K562 (cell line): ENCODE data around the gene FTH1. TPM values are rescaled to one million over a fixed set of nuclear protein-coding genes. Genes with fewer than 3 reads are reported as not detected.

Experiments used
- ADNP ChIP-seq: fragments of 200-800 bp; sonication (Bioruptor generic); IDR thresholded peaks from 2 replicates; pipeline ENCODE4 v1.6.1; 2016; ENCODE audit warnings: missing genetic modification characterization, missing compliant biosample characterization
- BRF1 ChIP-seq: IDR thresholded peaks from 3 replicates; pipeline ENCODE4 v1.6.1; 2011; ENCODE audit warnings: borderline replicate concordance, mild to moderate bottlenecking; ENCODE audit not compliant: insufficient read length; ENCODE audit errors: extremely low read depth
- CXXC5 ChIP-seq: fragments of 250-450 bp; sonication (Bioruptor Pico); IDR thresholded peaks from 2 replicates; pipeline ENCODE4 v1.8.0; 2022; ENCODE audit warnings: inconsistent platforms, mild to moderate bottlenecking, moderate library complexity
- GABPB1 ChIP-seq: sonication (generic); formaldehyde crosslinking; IDR thresholded peaks from 2 replicates; pipeline ENCODE4 v1.8.0; 2022; ENCODE audit warnings: mild to moderate bottlenecking, missing genetic modification reagents
- GATA2 ChIP-seq: sonication (generic); formaldehyde crosslinking; IDR thresholded peaks from 2 replicates; pipeline ENCODE4 v1.4.0; 2020; ENCODE audit warnings: mild to moderate bottlenecking, missing genetic modification reagents
- HDAC8 ChIP-seq: fragments of 450-650 bp; IDR thresholded peaks from 2 replicates; pipeline ENCODE4 v1.6.1; 2016; ENCODE audit warnings: mild to moderate bottlenecking, missing genetic modification characterization, moderate library complexity, missing compliant biosample characterization
- HDGF ChIP-seq: fragments of 450-650 bp; IDR thresholded peaks from 2 replicates; pipeline ENCODE4 v1.6.1; 2016
- JUNB ChIP-seq: fragments of 450-650 bp; formaldehyde crosslinking; conservative IDR thresholded peaks from 2 replicates; pipeline ENCODE4 v1.4.0; 2020; ENCODE audit warnings: mild to moderate bottlenecking
- JUND ChIP-seq, 2 experiments: IDR thresholded peaks; 2 replicates in 1 of 2; 3 replicates in 1 of 2; pipeline ENCODE4 v1.6.1; 2011; ENCODE audit warnings: borderline replicate concordance in 2 of 2, low read depth in 2 of 2, low read length in 2 of 2, improper control_type of control experiment in 1 of 2, missing biosample characterization in 1 of 2, missing genetic modification characterization in 1 of 2, missing genetic modification reagents in 1 of 2
- NELFE ChIP-seq: IDR thresholded peaks from 2 replicates; pipeline ENCODE4 v1.6.1; 2011; ENCODE audit warnings: mild to moderate bottlenecking; ENCODE audit not compliant: insufficient read depth, insufficient read length
- NFATC3 ChIP-seq: fragments of 450-650 bp; IDR thresholded peaks from 2 replicates; pipeline ENCODE4 v1.6.1; 2017; ENCODE audit warnings: mild to moderate bottlenecking
- SMC3 ChIP-seq: conservative IDR thresholded peaks from 2 replicates; pipeline ENCODE4 v1.6.1; 2011; ENCODE audit warnings: low read depth, low read length, improper control_type of control experiment; ENCODE audit not compliant: insufficient read depth
- ZBTB1 ChIP-seq: sonication (generic); formaldehyde crosslinking; IDR thresholded peaks from 2 replicates; pipeline ENCODE4 v1.8.1; 2023; ENCODE audit warnings: missing genetic modification reagents, low read depth, mild to moderate bottlenecking, borderline replicate concordance
- ZFP1 ChIP-seq: fragments of 450-650 bp; formaldehyde crosslinking; IDR thresholded peaks from 2 replicates; pipeline ENCODE4 v1.4.0; 2020; ENCODE audit warnings: mild to moderate bottlenecking, mixed read lengths
- ZNF3 ChIP-seq: fragments of 250-450 bp; sonication (Bioruptor Pico); IDR thresholded peaks from 2 replicates; pipeline ENCODE4 v1.5.0; 2021; ENCODE audit warnings: mild to moderate bottlenecking, moderate library complexity
- ZNF830 ChIP-seq: fragments of 250-450 bp; sonication (Bioruptor Pico); IDR thresholded peaks from 2 replicates; pipeline ENCODE4 v1.5.0; 2021; ENCODE audit warnings: mild to moderate bottlenecking
- polyA plus RNA-seq, 8 experiments: library from polyadenylated mRNA; depleted of rRNA in 4 of 8; stranded (reverse) in 5 of 8; unstranded in 3 of 8; fragments of >200 nt; fragmentation: Nextera tagmentation in 2 of 8; fragmentation: Illumina TruSeq in 1 of 8; extraction: Ambion mirVana in 2 of 8; extraction: Trizol in 1 of 8; gene quantifications; 2 replicates each; pipeline versions ENCODE4 v1.2.1 to v1.2.3, GENCODE V29; 2011 to 2014; ENCODE audit warnings: inconsistent platforms in 1 of 8, missing spikeins in 1 of 8
- total RNA-seq, 7 experiments: library from RNA; depleted of rRNA in 6 of 7; stranded (reverse); fragments of >200 nt in 6 of 7; fragmentation: Illumina TruSeq in 2 of 7; extraction: Trizol in 2 of 7; gene quantifications; 2 replicates each; pipeline versions ENCODE4 v1.2.1 to v1.2.3, GENCODE V29; 2011 to 2021; ENCODE audit warnings: low replicate concordance in 1 of 7
- TF ChIP-seq, protein P1 (sequence below), 2 experiments: fragments of 450-650 bp; IDR thresholded peaks; 2 replicates each; pipeline ENCODE4 v1.6.1; 2016
- TF ChIP-seq, protein P2 (sequence below): fragments of 250-450 bp; sonication (Bioruptor Pico); IDR thresholded peaks from 2 replicates; pipeline ENCODE4 v1.8.0; 2022; ENCODE audit warnings: inconsistent platforms, mild to moderate bottlenecking, moderate library complexity, borderline replicate concordance
- TF ChIP-seq, protein P3 (sequence below): sonication (generic); formaldehyde crosslinking; IDR thresholded peaks from 2 replicates; pipeline ENCODE4 v1.8.0; 2022; ENCODE audit warnings: mild to moderate bottlenecking, missing genetic modification reagents

Gene FTH1
- total and polyA plus RNA-seq, 9 of the 15 experiments (the other 6 are each of a cell fraction or from before 2014, with no cell fraction given): 370 to 3,146 (median 802) TPM

DNA sequence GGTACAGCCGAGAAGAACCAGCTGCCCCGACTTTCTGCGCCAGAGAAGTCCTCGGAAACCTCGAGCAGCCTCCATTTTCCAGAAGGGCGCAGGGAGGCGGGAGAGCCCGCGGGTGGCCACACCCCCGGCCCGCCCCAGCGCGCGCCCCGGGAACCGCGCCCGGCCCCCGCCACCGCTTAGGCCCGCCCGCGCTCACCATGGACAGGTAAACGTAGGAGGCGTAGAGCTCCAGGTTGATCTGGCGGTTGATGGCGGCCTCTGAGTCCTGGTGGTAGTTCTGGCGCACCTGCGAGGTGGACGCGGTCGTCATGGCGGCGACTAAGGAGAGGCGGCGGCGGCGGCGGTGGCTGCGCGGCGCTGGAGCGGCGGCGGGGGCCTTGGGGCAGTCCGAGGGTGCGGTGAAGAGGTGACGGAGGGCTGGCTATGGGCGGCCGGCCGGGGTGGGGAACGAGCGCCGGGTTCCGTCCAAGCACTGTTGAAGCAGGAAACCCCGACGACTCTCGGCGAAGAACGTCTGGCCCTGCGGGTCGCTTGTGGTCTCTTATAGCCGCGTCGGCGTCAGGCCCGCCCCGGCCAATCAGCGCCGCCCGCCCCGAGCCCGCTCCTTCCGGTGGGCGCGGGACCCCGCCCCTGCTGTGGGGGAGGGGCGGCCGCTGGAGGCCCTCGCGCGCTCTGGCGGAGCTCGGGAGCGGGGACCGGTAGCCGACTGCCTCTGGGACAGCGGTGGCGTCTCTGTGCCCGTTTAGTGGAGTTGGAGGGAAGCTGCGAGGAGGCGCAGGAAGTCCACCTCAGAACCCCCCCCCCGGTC lies at the start of gene FTH1 (continued):
- TF ChIP-seq ZNF3 (CRISPR knock-in tag): no peak
- no peak for TF ChIP-seq HDGF
- TF ChIP-seq NELFE: peak; percentile 29
- TF ChIP-seq, protein P1, sequence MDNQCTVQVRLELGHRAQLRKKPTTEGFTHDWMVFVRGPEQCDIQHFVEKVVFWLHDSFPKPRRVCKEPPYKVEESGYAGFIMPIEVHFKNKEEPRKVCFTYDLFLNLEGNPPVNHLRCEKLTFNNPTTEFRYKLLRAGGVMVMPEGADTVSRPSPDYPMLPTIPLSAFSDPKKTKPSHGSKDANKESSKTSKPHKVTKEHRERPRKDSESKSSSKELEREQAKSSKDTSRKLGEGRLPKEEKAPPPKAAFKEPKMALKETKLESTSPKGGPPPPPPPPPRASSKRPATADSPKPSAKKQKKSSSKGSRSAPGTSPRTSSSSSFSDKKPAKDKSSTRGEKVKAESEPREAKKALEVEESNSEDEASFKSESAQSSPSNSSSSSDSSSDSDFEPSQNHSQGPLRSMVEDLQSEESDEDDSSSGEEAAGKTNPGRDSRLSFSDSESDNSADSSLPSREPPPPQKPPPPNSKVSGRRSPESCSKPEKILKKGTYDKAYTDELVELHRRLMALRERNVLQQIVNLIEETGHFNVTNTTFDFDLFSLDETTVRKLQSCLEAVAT (IDR thresholded peaks at IDR 0.05): peak in 1 of 2 experiments; percentile 11; a peak in 2 of 4 replicates
- TF ChIP-seq HDAC8 (tag): no peak
- TF ChIP-seq, protein P2, sequence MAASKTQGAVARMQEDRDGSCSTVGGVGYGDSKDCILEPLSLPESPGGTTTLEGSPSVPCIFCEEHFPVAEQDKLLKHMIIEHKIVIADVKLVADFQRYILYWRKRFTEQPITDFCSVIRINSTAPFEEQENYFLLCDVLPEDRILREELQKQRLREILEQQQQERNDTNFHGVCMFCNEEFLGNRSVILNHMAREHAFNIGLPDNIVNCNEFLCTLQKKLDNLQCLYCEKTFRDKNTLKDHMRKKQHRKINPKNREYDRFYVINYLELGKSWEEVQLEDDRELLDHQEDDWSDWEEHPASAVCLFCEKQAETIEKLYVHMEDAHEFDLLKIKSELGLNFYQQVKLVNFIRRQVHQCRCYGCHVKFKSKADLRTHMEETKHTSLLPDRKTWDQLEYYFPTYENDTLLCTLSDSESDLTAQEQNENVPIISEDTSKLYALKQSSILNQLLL: no peak
- peak; percentile 97 for TF ChIP-seq CXXC5 (CRISPR knock-in tag)
- no peak for TF ChIP-seq JUNB
- TF ChIP-seq ZNF830 (CRISPR knock-in tag): 0 out of 2 replicates have a peak, but pooled peaks have one; percentile 44
- no peak for TF ChIP-seq SMC3
- TF ChIP-seq ZFP1: no peak
- peak; percentile 88 for TF ChIP-seq GABPB1
- no peak for TF ChIP-seq ADNP (tag)
- no peak for TF ChIP-seq NFATC3
- no peak for TF ChIP-seq BRF1
- TF ChIP-seq GATA2 (CRISPR knock-in tag): peak; percentile 31; the same call in 1 of the 2 replicates
- TF ChIP-seq ZBTB1 (CRISPR knock-in tag): peak; percentile 89
- TF ChIP-seq, protein P3, sequence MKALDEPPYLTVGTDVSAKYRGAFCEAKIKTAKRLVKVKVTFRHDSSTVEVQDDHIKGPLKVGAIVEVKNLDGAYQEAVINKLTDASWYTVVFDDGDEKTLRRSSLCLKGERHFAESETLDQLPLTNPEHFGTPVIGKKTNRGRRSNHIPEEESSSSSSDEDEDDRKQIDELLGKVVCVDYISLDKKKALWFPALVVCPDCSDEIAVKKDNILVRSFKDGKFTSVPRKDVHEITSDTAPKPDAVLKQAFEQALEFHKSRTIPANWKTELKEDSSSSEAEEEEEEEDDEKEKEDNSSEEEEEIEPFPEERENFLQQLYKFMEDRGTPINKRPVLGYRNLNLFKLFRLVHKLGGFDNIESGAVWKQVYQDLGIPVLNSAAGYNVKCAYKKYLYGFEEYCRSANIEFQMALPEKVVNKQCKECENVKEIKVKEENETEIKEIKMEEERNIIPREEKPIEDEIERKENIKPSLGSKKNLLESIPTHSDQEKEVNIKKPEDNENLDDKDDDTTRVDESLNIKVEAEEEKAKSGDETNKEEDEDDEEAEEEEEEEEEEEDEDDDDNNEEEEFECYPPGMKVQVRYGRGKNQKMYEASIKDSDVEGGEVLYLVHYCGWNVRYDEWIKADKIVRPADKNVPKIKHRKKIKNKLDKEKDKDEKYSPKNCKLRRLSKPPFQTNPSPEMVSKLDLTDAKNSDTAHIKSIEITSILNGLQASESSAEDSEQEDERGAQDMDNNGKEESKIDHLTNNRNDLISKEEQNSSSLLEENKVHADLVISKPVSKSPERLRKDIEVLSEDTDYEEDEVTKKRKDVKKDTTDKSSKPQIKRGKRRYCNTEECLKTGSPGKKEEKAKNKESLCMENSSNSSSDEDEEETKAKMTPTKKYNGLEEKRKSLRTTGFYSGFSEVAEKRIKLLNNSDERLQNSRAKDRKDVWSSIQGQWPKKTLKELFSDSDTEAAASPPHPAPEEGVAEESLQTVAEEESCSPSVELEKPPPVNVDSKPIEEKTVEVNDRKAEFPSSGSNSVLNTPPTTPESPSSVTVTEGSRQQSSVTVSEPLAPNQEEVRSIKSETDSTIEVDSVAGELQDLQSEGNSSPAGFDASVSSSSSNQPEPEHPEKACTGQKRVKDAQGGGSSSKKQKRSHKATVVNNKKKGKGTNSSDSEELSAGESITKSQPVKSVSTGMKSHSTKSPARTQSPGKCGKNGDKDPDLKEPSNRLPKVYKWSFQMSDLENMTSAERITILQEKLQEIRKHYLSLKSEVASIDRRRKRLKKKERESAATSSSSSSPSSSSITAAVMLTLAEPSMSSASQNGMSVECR: peak; percentile 84
- TF ChIP-seq JUND (IDR thresholded peaks at IDR 0.05; ENCODE audit: borderline replicate concordance, low read depth, low read length): peak; percentile 63
- TF ChIP-seq JUND (tag; IDR thresholded peaks at IDR 0.05; ENCODE audit: borderline replicate concordance, low read depth, low read length): no peak
